Dermis microvascular lymphatic vessel endothelial cell (primary cell): ENCODE measurements around the gene MFAP4. TPM values are rescaled to one million over a fixed set of nuclear protein-coding genes. Genes with fewer than 3 reads are reported as not detected.
"Not testable (repeated sequence)": the region's sequence is repeated elsewhere in the genome, so short reads cannot be mapped to it uniquely, and the experiment has no call there.

ENCODE experiments used
- DNase-seq, 2 donors: peaks; one replicate each; pipeline versions ENCODE4 v3.0.0 to v3.0.0-alpha.2; 2010; ENCODE audit warnings: low read depth in 2 of 2
- total RNA-seq: library from RNA; depleted of rRNA; stranded (reverse); fragments of >200 nt; gene quantifications from 2 replicates; pipeline ENCODE4 v1.2.1, GENCODE V29; 2014

MFAP4 gene
- total RNA-seq, 1 donor from 2014 or later = not detected

DNA sequence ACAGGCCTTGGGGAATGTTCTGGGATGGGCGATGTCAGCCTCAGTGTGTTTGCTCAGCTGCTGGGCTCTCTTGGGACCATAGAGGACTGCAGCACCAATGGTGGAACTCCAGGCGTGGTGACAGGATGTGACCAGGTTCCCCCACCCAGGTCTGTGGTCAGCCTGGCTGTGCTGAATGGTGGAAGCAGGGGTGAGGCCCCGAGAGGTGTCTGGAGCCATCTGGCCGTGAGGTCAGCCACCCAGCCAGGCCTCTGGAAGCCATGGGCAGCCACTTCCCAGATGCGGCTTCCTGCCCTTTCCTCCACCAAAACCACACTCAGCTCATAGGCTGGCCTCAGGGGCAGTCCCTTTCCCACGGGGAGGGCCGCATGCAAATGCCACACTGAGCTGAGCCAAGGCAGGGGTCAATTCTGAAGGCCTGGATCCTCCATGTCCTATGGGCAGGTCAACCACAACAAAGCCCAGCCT lies 16.5 kb downstream of the MFAP4 start:
- peak; percentile 25 to 52 for DNase-seq

DNA sequence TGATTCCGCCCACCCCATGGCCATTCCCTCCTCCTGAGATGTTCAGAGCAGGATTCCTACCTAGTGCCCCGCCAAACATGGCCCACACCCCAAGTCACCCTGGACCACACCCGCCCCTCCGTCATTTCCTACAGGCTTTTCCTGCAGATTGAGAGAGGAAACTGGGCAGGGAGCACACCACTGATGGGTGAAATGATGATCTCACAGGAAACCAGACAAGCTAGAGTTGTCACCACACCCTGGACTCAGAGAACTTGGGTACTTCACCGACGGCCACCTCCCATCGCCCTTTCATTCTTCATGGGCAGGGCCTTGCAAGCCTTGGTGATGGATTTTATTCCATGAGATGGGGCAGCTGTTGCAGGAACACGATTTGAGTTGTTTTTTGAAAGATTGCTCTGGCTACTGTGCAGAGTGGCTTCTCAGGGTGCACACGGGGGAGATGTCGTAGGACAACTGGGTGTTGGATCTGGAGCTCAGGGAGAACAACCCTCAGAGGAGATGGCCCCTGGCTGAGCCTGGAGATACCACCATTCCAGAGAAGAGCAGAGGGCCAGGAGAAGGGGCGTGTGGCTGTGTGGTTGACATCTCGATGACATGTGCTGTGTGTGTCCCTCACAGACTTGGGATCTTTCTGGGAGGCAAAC lies 17.0 kb downstream of the MFAP4 start:
- peak; percentile 42 to 59 for DNase-seq

DNA sequence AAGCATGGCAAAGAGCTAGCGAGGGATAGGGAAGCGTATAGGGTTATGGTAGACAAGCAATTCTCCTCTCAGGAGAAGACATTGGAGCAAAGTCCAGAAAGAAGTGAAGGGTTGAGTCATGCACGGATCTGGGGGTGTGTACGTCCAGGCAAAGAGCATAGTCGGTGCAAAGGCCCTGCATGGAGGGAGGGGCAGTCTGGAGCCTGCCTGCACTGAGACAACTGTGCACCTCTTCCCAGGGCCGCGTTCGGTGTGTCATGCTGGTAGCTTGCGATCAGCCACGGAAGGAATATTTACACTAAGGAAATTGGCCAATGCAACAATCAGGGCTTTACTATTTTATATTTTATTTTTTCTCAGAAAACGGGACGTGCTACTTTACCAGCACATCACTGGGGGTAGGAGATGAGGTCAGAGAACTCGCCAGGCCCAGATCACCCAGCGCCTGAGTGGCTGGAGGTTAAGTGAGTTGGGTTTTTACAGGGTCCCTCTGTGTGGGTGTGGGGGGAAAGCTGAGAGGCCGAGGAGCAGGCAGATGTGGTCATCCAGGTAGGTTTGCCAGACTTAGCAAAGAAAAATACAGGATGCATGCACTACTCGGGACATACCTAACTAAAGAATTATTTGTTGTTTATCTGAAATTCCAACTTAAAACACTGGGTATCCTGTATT lies 17.7 kb downstream of the MFAP4 start:
- no peak for DNase-seq

DNA sequence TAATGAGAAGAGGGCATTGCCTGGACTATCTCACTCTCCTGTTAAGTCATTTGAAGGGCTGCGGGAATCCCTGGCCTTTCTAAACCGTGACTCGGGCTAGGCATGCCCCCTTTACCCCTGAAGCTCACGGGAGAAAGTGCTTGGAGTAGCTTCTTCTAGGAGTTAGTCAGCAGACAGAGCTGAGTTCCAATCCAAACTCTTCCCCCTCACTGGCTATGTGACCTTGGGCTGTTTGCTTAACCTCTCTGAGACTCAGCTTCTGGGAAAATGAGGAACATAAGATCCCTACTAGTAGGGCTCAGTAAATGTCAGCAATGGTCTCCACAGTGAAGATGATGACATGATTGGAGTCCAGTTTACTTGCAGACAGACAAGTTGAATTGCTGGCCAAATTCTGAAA lies 18.8 kb downstream of the MFAP4 start:
- no peak for DNase-seq

DNA sequence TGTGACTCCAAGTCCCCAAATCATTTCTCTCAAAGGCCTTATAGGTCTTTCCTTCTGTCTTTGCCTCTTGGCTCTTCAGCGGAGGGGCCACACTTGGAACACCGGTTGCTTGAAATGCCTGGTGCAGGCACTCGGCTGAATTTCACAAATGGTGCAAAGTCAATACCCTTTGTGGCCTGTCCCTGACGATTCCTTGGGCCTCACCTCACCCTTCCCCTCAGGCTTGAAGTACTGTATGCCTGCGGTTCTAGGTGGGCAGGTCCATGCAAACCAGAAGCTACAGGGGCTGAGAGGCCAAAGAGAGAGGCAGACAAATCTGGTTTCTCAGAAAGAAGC lies 20.4 kb downstream of the MFAP4 start:
- DNase-seq = no peak

DNA sequence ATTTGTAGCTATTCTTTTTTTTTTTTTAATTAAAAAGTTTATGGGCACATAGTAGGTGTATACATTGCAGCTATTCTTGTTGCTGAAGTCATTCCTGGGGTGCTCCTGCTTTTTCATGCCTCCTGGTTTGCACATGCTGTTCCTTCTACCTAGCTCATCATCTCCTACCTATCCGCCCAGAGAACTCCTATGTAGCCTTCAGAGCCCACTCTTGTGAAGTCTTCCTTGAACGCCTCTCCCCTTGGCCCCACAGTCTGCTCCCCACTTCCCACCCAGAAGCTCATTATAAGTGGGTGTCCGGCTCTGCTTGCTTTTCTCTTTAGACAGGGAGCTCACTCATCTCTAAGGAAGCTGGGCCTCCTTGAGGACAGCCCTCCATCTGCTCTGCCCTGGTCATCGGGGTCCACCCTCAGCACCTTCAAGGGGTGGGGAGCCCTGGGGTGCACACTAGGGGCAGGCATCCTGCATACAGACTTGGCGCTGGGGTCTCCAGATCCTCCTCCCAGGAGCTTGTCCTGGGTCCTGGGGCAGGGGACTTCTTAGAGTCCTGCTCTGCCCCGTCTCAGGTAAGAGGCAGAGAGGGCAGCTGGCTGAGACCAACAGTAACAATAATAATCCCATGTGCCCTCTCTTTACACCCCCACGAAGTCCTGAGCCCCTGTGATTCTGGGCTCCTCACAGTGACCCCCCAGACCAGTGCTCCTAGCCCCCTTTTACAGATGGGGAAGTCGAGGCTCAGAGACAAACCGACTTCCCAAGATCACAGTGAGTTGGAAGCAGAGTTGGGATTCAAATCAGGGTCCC lies 21.0 kb downstream of the MFAP4 start:
- DNase-seq = no peak

DNA sequence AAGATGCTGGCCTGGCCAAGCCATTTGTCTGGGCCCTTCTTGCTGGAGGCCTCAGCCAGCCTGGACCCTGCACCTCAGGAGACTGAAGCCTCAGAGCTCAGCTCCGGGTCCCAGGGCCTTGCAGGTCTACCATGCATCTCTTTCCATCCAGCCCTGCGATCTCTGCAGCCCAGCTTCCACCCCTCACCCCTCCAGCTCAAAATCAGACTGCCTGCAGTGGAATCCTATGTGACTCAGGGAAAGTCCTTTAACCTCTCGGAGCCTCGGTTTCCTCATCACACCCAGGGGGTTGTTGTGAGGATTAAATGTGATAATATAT lies 21.5 kb downstream of the MFAP4 start:
- DNase-seq = no peak

DNA sequence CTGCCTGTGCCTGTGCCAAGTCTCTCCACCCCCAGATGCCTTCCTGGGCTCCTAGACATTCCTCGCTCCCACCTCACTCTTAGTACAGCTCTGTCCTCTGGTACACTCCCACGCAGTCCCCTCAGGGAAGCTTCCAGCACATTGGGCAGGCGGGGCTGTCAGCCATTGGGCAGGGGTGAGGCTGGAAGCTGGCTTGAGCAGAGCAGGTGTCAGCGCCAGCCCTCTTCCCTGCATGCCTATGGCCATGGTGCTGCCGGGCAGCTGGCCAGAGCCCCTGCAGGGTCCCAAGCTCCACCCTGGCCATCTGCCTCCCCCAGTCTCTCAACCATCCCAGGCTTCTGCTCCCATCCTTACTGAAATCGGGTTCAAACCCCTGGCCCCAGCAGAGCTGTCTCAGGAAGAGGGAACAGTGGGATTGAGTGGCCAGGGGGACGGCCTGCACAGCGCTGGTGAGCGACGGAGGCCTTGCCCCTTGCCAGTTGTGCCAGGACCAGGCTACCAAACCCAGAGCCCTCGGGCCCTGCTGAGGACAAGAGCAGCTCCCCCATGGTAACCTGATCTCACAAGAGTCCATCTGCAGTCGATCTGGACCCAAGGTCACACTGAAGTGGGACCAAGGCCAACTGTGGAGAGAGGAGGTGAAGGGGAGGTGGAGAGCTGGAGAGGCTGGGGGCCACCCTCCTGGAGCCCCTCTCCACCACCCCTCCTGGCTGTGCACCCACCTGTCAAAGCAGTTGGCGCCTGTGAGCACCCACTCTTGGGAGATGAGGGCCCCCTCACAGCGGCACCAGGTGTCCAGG lies 22.1 kb downstream of the MFAP4 start:
- DNase-seq = no peak

DNA sequence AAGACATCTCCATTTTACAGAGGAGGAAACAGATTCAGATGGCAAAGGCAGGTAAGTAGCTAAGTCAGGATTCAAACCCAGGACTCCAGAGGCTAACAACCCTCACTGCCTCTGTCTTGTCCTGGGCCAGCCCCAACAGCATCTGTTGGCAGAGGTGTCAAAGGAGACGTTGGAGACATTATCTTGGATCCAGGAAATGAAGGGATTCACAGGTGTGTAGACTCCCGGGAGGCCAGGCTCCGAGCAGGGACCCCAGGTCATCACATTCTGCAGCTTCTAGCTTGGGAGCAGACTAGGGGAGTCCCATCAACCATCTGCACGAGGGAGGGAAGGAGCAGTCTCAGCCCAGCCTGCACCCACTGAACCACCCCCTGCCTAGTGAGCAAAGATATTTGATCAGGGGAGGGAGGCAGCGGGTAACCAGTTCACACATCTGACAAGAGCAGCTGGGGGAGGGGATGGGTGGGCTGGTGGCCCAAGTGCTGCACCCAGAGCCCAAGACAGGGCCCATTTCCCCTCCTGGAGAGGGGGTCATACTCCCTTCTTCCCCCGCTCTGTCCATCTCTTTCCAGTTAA lies 23.4 kb downstream of the MFAP4 start:
- no peak for DNase-seq

DNA sequence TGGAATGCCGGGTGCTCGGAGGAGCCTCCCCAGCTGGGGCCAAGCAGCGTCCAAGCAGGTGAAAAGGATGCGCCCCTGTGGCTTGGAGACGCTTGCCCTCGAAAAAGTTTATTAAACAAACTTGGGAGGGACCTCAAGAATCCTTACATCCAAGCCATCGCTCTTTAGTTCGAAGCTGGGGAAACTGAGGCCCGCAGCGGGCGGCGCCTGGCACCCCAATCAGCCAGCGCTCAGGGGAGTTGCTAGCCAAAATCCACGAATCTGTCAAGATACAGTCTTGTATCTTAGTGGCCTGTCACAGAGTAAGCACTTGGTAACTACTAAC lies 23.9 kb downstream of the MFAP4 start:
- DNase-seq = no peak

DNA sequence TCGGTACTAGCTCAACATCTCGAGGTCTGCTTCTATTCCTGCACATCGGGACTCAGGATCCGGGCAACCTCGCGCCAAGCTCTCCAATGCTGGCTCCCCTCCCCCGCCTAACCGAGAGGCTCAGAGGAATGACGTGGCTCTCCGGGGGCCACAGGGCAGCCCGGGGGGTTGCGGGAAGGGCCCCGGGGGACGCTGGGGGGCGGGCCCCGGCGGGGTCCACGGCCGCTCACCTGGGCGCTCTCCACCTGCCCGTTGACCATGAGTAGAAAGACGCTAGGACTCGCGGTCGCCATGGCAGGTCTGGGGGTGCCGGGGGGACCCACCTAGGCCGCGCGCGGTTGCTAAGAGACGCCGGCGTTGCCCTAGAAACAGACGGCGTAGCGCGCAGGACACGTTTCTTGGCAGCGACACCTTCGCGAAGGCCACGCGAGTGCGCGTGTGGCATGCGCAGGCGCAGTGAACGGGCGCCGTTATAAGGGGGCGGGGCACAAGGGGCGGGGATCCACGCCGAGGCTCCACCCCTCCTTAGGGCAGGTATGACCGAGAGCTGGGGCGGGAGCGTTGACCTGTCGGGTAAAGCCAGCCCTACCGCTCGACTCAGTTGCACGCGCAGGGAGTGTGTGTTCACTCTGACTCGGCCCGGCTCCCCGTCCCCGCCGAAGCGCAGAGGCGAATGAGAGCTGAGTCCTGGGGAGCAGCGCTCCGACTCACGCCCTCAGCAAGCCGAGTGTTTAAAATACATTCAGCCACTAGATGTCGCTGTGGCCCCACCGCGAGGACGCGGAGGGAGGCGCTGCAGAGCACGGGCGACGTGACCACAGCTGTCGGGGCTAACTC lies 24.5 kb downstream of the MFAP4 start, which contains the start of gene B9D1:
B9D1 (minus strand) TSS at position 447 of the 837 bp plus-strand sequence; CDS start at position 293, 154 bp downstream.
- peak; percentile 79 to 90 for DNase-seq

DNA sequence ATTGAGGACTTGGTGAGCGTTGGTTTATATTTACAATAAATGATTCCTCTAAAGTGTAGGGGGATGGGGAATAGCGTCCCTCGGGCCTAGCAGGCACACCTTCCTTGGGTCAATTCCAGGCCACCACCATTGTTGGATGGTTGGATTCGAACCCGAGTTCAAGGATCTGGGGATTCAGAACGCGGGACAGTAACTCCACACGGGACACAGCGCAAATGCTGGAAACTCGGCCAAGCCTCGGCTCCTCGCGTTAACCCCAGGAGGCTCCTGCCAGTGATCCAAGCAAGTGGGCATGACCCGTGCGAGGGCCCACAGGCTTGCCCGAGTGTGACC lies 25.1 kb downstream of the MFAP4 start:
- DNase-seq = no peak

DNA sequence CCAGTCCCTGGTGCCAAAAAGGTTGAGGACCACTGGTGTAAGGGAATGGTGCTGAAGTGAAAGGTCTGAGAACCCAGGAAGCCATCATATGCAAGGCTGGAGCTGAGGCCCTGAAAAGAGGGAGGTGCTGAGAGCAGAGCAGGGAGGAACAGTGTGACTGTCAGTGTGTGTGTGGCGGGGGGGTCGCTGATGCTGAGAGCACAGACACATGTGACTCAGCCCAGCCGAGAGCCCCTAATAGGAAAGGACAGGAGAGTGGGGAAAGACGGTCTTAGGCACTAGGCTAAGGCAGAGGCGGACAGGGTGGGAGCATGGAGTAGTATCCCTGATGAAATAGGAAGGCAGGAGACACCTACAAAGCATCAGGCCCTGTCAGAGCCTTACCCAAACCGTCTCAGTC lies 25.7 kb downstream of the MFAP4 start:
- DNase-seq = no peak

DNA sequence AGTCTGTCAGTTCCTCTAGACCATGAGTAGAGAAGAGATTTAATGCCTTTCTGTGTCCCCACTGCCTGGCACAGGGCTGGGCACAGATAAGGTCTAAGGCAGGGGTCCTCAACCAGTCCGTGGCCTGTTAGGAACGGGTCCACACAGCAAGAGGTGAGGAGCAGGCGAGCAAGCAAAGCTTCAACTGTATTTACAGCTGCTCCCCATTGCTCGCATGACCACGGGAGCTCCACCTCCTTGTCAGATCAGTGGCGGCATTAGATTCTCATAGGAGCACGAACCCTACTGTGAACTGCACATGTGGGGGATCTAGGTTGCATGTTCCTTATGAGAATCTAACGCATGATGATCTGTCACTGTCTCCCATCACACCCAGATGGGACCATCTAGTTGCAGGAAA lies 26.2 kb downstream of the MFAP4 start:
- DNase-seq = no peak

DNA sequence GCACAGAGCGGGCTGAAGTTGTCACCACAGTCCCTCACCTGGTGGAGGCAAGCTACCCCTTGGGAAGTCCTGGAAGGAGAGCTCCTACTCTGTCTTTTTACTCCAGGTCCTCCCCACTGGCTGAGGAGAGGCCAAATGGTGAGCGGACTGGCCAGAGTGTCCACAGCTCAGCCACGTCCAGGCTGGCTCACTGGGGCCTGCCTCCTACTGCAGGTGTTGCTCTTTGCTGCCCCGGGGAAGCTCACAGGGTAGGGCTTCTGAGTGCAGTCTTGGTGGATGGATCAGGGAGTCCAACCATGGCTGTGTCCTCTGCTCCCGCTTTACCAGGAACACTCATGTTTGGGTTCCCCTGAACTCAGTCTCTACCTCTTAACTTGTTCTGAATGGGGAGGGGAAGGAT lies 27.1 kb downstream of the MFAP4 start:
- no peak for DNase-seq

DNA sequence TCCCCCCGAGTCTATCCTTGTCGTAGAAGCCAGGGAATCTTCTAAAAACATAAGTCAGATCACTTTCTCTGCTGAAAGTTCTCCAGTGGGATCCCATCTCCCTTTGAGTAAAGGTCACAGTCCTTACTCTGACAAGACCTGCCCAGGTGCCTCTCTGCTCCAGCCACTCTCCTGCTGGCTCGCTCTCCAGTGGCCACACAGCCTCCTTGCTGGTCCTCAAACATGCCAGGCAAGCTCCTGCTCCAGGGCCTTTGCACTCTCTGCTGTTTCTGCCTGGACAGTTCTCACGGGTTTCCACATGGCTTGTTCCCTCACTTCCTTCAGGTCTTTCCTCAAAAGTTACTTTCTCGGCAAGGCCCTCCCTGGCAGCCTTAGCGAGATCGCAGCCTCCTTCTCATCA lies 27.8 kb downstream of the MFAP4 start:
- DNase-seq = no peak

DNA sequence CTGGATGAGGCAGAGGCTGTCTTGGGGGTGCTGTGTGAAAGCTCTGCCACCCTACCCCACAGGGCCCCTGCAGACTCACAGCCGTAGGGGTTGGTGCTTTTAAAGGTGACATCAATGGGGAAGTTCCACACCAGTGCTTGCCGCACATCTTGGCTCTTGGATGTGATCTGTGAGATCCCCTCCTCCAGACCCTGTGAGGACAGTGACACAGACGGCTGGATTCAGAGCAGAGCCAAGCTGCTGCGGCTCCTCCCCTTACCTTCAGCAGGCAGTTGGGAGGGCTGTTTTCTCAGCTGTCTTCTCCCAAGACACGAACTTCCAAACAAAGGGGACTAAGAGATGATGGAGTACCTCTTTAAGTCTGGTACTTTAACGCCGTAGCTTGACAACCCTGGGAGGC lies 29.2 kb downstream of the MFAP4 start:
- no peak for DNase-seq

DNA sequence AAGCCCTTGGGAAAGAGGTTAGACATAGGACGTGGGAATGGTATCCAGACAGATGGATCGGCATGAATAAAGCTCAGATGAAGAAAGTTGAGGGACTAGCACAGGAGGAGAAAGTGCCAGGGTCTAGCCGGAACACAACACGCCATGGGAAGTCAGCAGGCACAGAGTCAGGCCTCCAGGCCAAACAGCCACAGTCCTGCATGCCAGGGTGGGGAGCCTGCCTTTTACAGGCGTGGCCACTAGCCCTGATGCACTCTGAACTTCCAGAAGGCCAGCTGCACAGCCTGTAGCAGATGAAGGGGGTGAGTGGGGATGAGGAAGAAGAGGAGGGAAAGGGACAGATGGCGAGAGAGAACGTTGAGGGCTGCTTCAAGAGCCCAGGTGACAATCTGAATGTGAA lies 29.6 kb downstream of the MFAP4 start:
- DNase-seq = no peak

DNA sequence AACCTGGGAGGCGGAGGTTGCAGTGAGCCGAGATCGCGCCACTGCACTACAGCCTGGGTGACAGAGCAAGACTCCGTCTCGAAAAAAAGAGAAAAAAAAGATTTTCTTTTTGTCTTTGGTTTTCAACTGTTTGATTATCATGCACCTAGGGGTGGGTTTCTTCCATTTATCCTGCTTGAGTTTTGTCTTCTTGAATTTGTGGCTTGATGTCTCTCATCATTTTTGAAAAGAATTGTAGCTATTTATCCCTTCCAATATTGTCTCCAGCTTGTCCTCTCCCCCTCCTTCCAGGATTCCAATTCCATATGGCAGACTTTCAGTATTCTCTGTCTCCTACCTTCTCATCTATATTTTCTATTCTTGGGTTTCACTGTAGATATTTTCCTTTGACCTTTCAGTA lies 32.2 kb downstream of the MFAP4 start:
- DNase-seq = no peak

DNA sequence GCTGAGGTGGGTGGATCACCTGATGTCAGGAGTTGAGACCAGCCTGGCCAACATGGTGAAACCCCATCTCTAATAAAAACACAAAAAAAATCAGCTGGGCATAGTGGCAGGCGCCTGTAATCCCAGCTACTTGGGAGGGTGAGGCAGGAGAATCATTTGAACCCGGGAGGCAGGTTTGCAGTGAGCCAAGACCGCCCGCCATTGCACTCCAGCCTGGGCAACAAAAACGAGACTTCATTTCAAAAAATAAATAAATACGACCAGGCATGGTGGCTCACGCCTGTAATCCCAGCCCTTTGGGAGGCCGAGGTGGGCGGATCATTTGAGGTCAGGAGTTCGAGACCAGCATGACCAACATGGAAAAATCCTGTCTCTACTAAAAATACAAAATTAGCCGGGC lies 33.6 kb downstream of the MFAP4 start:
- not testable (repeated sequence) for DNase-seq

DNA sequence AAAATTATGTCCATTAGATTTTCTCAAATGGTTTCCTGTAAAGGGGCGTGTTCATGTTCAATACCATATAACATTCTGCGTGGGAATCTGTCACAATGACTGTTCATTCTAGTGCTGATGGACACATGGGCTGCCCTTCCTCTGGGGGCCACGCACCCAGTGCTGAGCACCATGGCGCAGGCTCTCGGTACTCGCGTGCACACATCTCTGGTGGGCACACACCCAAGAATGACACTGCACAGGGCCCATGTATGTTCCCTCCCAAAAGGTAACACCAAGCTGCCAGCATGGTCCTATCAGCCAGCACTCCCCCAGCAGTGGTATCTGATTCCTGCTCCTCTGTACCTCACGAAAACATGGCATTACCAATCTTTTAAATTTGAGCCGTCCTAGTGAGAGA lies 38.2 kb downstream of the MFAP4 start:
- DNase-seq = no peak
